HCT116 (cell line): ENCODE data around the gene GPR63. TPM values are rescaled to one million over a fixed set of nuclear protein-coding genes. Genes with fewer than 3 reads are reported as not detected.

ENCODE experiments used
- ATAC-seq: fragments of 200-7000 bp; cut with Tn5 transposase; 2 replicates; pipeline ENCODE4 v1.9.1; 2020; ENCODE audit warnings: mild to moderate bottlenecking, moderate library complexity
- BruUV-seq: library from RNA; stranded (reverse); fragments of 400-500 nt; replicated peaks from 2 replicates; lab custom pipeline; 2021; lab: Mats Ljungman, UMichigan
- CTCF ChIA-PET: fragments of 300-600 bp; sonication (Branson Sonifier 250); formaldehyde crosslinking; loops from one replicate; lab custom pipeline; 2021; ENCODE audit warnings: antibody characterized with exemption; lab: Charles Lee
- POLR2A ChIA-PET: fragments of 300-600, 350-600 bp; sonication (Branson Sonifier 250); formaldehyde crosslinking; loops from one replicate; lab custom pipeline; 2021; ENCODE audit warnings: antibody characterized with exemption; lab: Charles Lee
- RAD21 ChIA-PET, 2 experiments: fragments of 300-600 bp; sonication (Branson Sonifier 250); formaldehyde crosslinking; loops; one replicate each; lab custom pipeline; 2023; ENCODE audit warnings: low total read pairs in 2 of 2; ENCODE audit not compliant: uncharacterized antibody in 2 of 2, unreplicated experiment in 2 of 2, low non-redundant PET in 1 of 2; lab: Charles Lee
- DNase-seq: peaks from one replicate; pipeline ENCODE4 v3.0.0-alpha.2; 2010; ENCODE audit warnings: low read depth, low spot score
- H2AFZ ChIP-seq: fragments of 200-600 bp; shearing (Covaris generic), sonication (generic); 2 replicates; pipeline ENCODE4 v1.6.1; 2017; ENCODE audit warnings: low read depth, mixed run types, mixed read lengths, antibody characterized with exemption, low read length; ENCODE audit not compliant: poor library complexity, severe bottlenecking
- H3K27ac ChIP-seq: 2 replicates; pipeline ENCODE4 v1.5.1; 2012; ENCODE audit warnings: low read depth, low read length
- H3K27me3 ChIP-seq: fragments of 200-600 bp; sonication (generic); 2 replicates; pipeline ENCODE4 v1.6.1; 2016; ENCODE audit warnings: mixed run types, low read length, mixed read lengths; ENCODE audit not compliant: insufficient read depth
- H3K36me3 ChIP-seq, 2 experiments: fragments of 200-500 bp in 1 of 2; fragments of 200-600 bp in 1 of 2; sonication (Bioruptor generic) in 1 of 2; sonication (generic) in 1 of 2; 2 replicates each; pipeline versions ENCODE4 v1.5.1 to v1.6.1; 2014 to 2016; ENCODE audit warnings: low read length in 2 of 2, inconsistent platforms in 1 of 2, mixed read lengths in 1 of 2, mixed run types in 1 of 2; ENCODE audit not compliant: insufficient read depth in 2 of 2, control insufficient read depth in 1 of 2
- H3K4me1 ChIP-seq, 2 experiments: fragments of 200-600 bp in 1 of 2; sonication (generic) in 1 of 2; 2 replicates each; pipeline versions ENCODE4 v1.5.1 to v1.6.1; 2012 to 2017; ENCODE audit warnings: low read length in 2 of 2, inconsistent platforms in 1 of 2, mild to moderate bottlenecking in 1 of 2, mixed read lengths in 1 of 2, mixed run types in 1 of 2, moderate library complexity in 1 of 2; ENCODE audit not compliant: insufficient read depth in 2 of 2, control insufficient read depth in 1 of 2
- H3K4me2 ChIP-seq: fragments of 200-600 bp; sonication (generic); 2 replicates; pipeline ENCODE4 v1.6.1; 2017; ENCODE audit warnings: mixed run types, low read length, mixed read lengths
- H3K4me3 ChIP-seq, 2 experiments: fragments of 200-600 bp in 1 of 2; sonication (generic) in 1 of 2; replicated peaks in 1 of 2; 2 replicates each; pipeline ENCODE4 v1.5.1; 2011 to 2016; ENCODE audit warnings: low read length in 2 of 2, control low read depth in 1 of 2, low read depth in 1 of 2, mild to moderate bottlenecking in 1 of 2, mixed read lengths in 1 of 2, mixed run types in 1 of 2
- H3K79me2 ChIP-seq: fragments of 200-600 bp; sonication (generic); 2 replicates; pipeline ENCODE4 v1.6.1; 2017; ENCODE audit warnings: mild to moderate bottlenecking, mixed run types, low read length, moderate library complexity, mixed read lengths; ENCODE audit not compliant: insufficient read depth
- H3K9ac ChIP-seq: fragments of 200-600 bp; sonication (generic); 2 replicates; pipeline ENCODE4 v1.6.1; 2016; ENCODE audit warnings: low read length, mixed read lengths
- H3K9me2 ChIP-seq: fragments of 200-600 bp; sonication (generic), shearing (Covaris generic); 2 replicates; pipeline ENCODE4 v1.6.1; 2017; ENCODE audit warnings: mixed run types, mild to moderate bottlenecking, moderate library complexity; ENCODE audit not compliant: insufficient read depth
- H3K9me3 ChIP-seq, 2 experiments: fragments of 200-500 bp in 1 of 2; fragments of 200-600 bp in 1 of 2; sonication (Bioruptor generic) in 1 of 2; sonication (generic) in 1 of 2; 2 replicates each; pipeline ENCODE4 v1.6.1; 2014 to 2017; ENCODE audit warnings: low read length in 2 of 2, mixed read lengths in 2 of 2, inconsistent platforms in 1 of 2, low read depth in 1 of 2, mild to moderate bottlenecking in 1 of 2, mixed run types in 1 of 2, moderate library complexity in 1 of 2; ENCODE audit not compliant: control insufficient read depth in 1 of 2, insufficient read depth in 1 of 2
- H4K20me1 ChIP-seq: fragments of 200-600 bp; sonication (generic), shearing (Covaris generic); 2 replicates; pipeline ENCODE4 v1.6.1; 2017; ENCODE audit warnings: mixed run types, mild to moderate bottlenecking, moderate library complexity; ENCODE audit not compliant: insufficient read depth
- CBX3 ChIP-seq: IDR thresholded peaks from 2 replicates; pipeline ENCODE4 v1.6.1; 2012; ENCODE audit warnings: low read depth
- POLR2A ChIP-seq: IDR thresholded peaks from 2 replicates; pipeline ENCODE4 v1.7.0; 2011; ENCODE audit warnings: borderline replicate concordance; ENCODE audit not compliant: insufficient read depth, insufficient read length; ENCODE audit errors: extremely low read depth
- SP1 ChIP-seq: IDR thresholded peaks from 2 replicates; pipeline ENCODE4 v1.6.1; 2012; ENCODE audit warnings: low read depth
- ZBTB33 ChIP-seq: IDR thresholded peaks from 2 replicates; pipeline ENCODE4 v1.6.1; 2011; ENCODE audit warnings: mild to moderate bottlenecking, low read length, moderate library complexity; ENCODE audit not compliant: insufficient replicate concordance; ENCODE audit errors: extremely low read depth
- intact Hi-C: fragments of 100-400 bp; cut with micrococcal nuclease; formaldehyde crosslinking; loops from 2 replicates; pipeline ENCODE4 v1.10.0; 2022
- total RNA-seq: library from RNA; stranded (reverse); gene quantifications from one replicate; pipeline ENCODE4 v1.2.1, GENCODE V29; 2021; ENCODE audit not compliant: unreplicated experiment
- TF ChIP-seq, protein P1 (sequence below), 3 experiments: fragments of 200-600 bp in 1 of 3; sonication (generic) in 1 of 3; IDR thresholded peaks in 2 of 3; conservative IDR thresholded peaks in 1 of 3; 2 replicates each; pipeline ENCODE4 v1.5.1; 2012 to 2017; ENCODE audit warnings: low read depth in 2 of 3, low read length in 2 of 3, antibody characterized with exemption in 1 of 3, borderline replicate concordance in 1 of 3, control low read depth in 1 of 3, mild to moderate bottlenecking in 1 of 3, mixed read lengths in 1 of 3, mixed run types in 1 of 3, moderate library complexity in 1 of 3; ENCODE audit not compliant: insufficient read depth in 1 of 3
- TF ChIP-seq, protein P2 (sequence below): IDR thresholded peaks from 2 replicates; pipeline ENCODE4 v1.6.1; 2012

The GPR63 gene
- total RNA-seq, 1 experiment from 2014 or later = 3.5 TPM

DNA sequence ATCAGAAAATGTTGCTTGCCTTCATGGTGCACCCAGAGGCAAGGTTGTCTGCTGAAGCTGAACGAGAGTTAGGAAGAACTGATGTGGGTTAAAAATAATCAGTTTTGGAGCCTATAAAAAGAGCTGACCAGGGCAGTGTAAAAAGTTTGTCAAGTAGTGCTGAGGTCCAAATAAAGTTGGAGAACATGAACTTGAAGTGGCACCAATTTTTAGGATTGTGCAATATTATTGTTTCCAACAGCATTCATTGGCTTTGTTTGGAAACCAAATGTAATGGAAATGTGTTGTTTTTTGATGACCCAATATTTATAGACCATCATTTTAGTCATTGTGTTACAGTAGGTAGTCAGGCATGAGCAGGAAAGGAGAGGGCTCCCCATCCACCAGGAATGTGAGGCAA is 55.7 kb downstream of the GPR63 start:
- ATAC-seq = no peak
- CTCF ChIA-PET = no interaction called here
- no peak overlapping the region for H2AFZ ChIP-seq
- no peaks in the 10 kb centered on the region for H3K9me3 ChIP-seq
- no TSS peak for BruUV-seq
- H3K4me3 ChIP-seq = no peak overlapping the region
- H3K4me2 ChIP-seq = no peak overlapping the region
- POLR2A ChIA-PET = no interaction called here
- H3K9ac ChIP-seq = no peak overlapping the region
- RAD21 ChIA-PET = no interaction called here
- DNase-seq = no peak
- no peaks in the 10 kb centered on the region for H3K27me3 ChIP-seq
- H3K27ac ChIP-seq = no peak overlapping the region
- no peaks in the 10 kb centered on the region for H4K20me1 ChIP-seq
- TF ChIP-seq, protein P1, sequence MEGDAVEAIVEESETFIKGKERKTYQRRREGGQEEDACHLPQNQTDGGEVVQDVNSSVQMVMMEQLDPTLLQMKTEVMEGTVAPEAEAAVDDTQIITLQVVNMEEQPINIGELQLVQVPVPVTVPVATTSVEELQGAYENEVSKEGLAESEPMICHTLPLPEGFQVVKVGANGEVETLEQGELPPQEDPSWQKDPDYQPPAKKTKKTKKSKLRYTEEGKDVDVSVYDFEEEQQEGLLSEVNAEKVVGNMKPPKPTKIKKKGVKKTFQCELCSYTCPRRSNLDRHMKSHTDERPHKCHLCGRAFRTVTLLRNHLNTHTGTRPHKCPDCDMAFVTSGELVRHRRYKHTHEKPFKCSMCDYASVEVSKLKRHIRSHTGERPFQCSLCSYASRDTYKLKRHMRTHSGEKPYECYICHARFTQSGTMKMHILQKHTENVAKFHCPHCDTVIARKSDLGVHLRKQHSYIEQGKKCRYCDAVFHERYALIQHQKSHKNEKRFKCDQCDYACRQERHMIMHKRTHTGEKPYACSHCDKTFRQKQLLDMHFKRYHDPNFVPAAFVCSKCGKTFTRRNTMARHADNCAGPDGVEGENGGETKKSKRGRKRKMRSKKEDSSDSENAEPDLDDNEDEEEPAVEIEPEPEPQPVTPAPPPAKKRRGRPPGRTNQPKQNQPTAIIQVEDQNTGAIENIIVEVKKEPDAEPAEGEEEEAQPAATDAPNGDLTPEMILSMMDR (IDR thresholded peaks at IDR 0.05 in 2 of 3, conservative IDR thresholded peaks at IDR 0.05 in 1 of 3; ENCODE audit: borderline replicate concordance in 1 of 3, insufficient read depth in 1 of 3, low read depth in 2 of 3, low read length in 2 of 3) = no peak
- TF ChIP-seq, protein P2, sequence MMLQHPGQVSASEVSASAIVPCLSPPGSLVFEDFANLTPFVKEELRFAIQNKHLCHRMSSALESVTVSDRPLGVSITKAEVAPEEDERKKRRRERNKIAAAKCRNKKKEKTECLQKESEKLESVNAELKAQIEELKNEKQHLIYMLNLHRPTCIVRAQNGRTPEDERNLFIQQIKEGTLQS = no peak
- no peak for TF ChIP-seq SP1
- TF ChIP-seq CBX3 = no peak
- no peak for TF ChIP-seq POLR2A
- no peak for TF ChIP-seq ZBTB33
- no peaks in the 10 kb centered on the region for H3K79me2 ChIP-seq
- no peaks in the 10 kb centered on the region for H3K36me3 ChIP-seq
- intact Hi-C loops = no loop called here
- no peaks in the 10 kb centered on the region for H3K4me1 ChIP-seq
- no peaks in the 10 kb centered on the region for H3K9me2 ChIP-seq
